Keratinocyte (primary cell): ENCODE results near the gene GLT8D1. TPM values are rescaled to one million over a fixed set of nuclear protein-coding genes. Genes with fewer than 3 reads are reported as not detected.

Experiments
- DNase-seq: peaks from one replicate; pipeline ENCODE4 v3.0.0-alpha.2; 2011; ENCODE audit warnings: low read depth, missing footprints, low spot score
- FAIRE-seq: peaks from 2 replicates; lab custom pipeline; 2011; peaks lifted over from hg19 to GRCh38; lab: Jason Lieb, UNC
- H2AFZ ChIP-seq: 2 replicates; pipeline ENCODE4 v1.6.0; 2012; ENCODE audit warnings: low read length, control low read depth, inconsistent platforms; ENCODE audit not compliant: control insufficient read depth
- H3K27ac ChIP-seq: 2 replicates; pipeline ENCODE4 v1.5.1; 2011; ENCODE audit warnings: low read length; ENCODE audit not compliant: control insufficient read depth, insufficient read depth
- H3K27me3 ChIP-seq: 3 replicates; pipeline ENCODE4 v1.6.0; 2011; ENCODE audit warnings: low read length; ENCODE audit not compliant: control insufficient read depth, insufficient read depth; ENCODE audit errors: extremely low read depth
- H3K36me3 ChIP-seq, 2 experiments: 2 replicates in 1 of 2; 3 replicates in 1 of 2; pipeline ENCODE4 v1.5.1; 2011; ENCODE audit warnings: low read length in 2 of 2, mild to moderate bottlenecking in 1 of 2; ENCODE audit not compliant: control insufficient read depth in 2 of 2, insufficient read depth in 2 of 2; ENCODE audit errors: extremely low read depth in 1 of 2
- H3K4me1 ChIP-seq: 3 replicates; pipeline ENCODE4 v1.5.1; 2011; ENCODE audit warnings: low read length; ENCODE audit not compliant: control insufficient read depth, insufficient read depth; ENCODE audit errors: extremely low read depth
- H3K4me2 ChIP-seq: 3 replicates; pipeline ENCODE4 v1.6.0; 2011; ENCODE audit warnings: low read depth, low read length; ENCODE audit not compliant: control insufficient read depth, insufficient read depth; ENCODE audit errors: extremely low read depth
- H3K4me3 ChIP-seq, 3 experiments: fragments of 200-600 bp in 1 of 3; sonication (generic) in 1 of 3; 2 replicates in 2 of 3; 3 replicates in 1 of 3; pipeline ENCODE4 v1.5.1; 2011 to 2016; ENCODE audit warnings: low read length in 3 of 3, mild to moderate bottlenecking in 3 of 3, control low read depth in 2 of 3, inconsistent platforms in 1 of 3, low read depth in 1 of 3, mixed read lengths in 1 of 3, mixed run types in 1 of 3, moderate library complexity in 1 of 3; ENCODE audit not compliant: control insufficient read depth in 2 of 3, insufficient read depth in 2 of 3; ENCODE audit errors: extremely low read depth in 1 of 3
- H3K79me2 ChIP-seq: 2 replicates; pipeline ENCODE4 v1.6.0; 2012; ENCODE audit warnings: low read length; ENCODE audit not compliant: control insufficient read depth, insufficient read depth
- H3K9ac ChIP-seq: 3 replicates; pipeline ENCODE4 v1.6.0; 2011; ENCODE audit warnings: low read length; ENCODE audit not compliant: control insufficient read depth, insufficient read depth; ENCODE audit errors: extremely low read depth
- H3K9me1 ChIP-seq: 3 replicates; pipeline ENCODE4 v1.6.0; 2011; ENCODE audit warnings: low read length; ENCODE audit not compliant: control insufficient read depth, insufficient read depth; ENCODE audit errors: extremely low read depth
- H3K9me3 ChIP-seq: 2 replicates; pipeline ENCODE4 v1.5.1; 2012; ENCODE audit warnings: low read depth, low read length; ENCODE audit not compliant: control insufficient read depth
- H4K20me1 ChIP-seq: 3 replicates; pipeline ENCODE4 v1.6.0; 2011; ENCODE audit warnings: low read length; ENCODE audit not compliant: control insufficient read depth, insufficient read depth; ENCODE audit errors: extremely low read depth
- CTCF ChIP-seq, 3 experiments: IDR thresholded peaks in 1 of 3; conservative IDR thresholded peaks in 1 of 3; optimal IDR thresholded peaks in 1 of 3; 2 replicates in 2 of 3; 3 replicates in 1 of 3; pipeline versions ENCODE3 to v1.5.1; 2011; ENCODE audit warnings: low read length in 3 of 3, mild to moderate bottlenecking in 3 of 3, moderate library complexity in 2 of 3, control low read depth in 1 of 3, inconsistent platforms in 1 of 3; ENCODE audit not compliant: insufficient read depth in 2 of 3; ENCODE audit errors: extremely low read depth in 1 of 3
- EZH2 ChIP-seq: IDR thresholded peaks from one replicate; pipeline ENCODE4 v1.6.1; 2012; ENCODE audit warnings: inconsistent platforms, mild to moderate bottlenecking, low read length, moderate library complexity
- dilution Hi-C: fragments of 300-500 bp; cut with MboI; formaldehyde crosslinking; loops from one replicate; pipeline ENCODE4 v1.7.0; 2020; ENCODE audit warnings: low sequenced_read_pairs; ENCODE audit not compliant: extremely low pct_ligation_motif_present
- polyA minus RNA-seq, 3 experiments: library from RNA; depleted of rRNA, polyadenylated mRNA; stranded (reverse); fragments of >200 nt; gene quantifications; 1 replicate in 1 of 3; 2 replicates in 1 of 3; 3 replicates in 1 of 3; pipeline ENCODE4 v1.2.3, GENCODE V29; 2011
- polyA plus RNA-seq, 5 experiments: library from polyadenylated mRNA; depleted of rRNA in 3 of 5; stranded (reverse) in 3 of 5; stranded (forward) in 1 of 5; unstranded in 1 of 5; fragments of >200 nt; gene quantifications; 1 replicate in 1 of 5; 2 replicates in 3 of 5; 3 replicates in 1 of 5; pipeline versions ENCODE4 v1.2.1 to v1.2.3, GENCODE V29; 2011 to 2012; ENCODE audit warnings: missing spikeins in 2 of 5, low read depth in 1 of 5, low replicate concordance in 1 of 5

The GLT8D1 gene, protein sequence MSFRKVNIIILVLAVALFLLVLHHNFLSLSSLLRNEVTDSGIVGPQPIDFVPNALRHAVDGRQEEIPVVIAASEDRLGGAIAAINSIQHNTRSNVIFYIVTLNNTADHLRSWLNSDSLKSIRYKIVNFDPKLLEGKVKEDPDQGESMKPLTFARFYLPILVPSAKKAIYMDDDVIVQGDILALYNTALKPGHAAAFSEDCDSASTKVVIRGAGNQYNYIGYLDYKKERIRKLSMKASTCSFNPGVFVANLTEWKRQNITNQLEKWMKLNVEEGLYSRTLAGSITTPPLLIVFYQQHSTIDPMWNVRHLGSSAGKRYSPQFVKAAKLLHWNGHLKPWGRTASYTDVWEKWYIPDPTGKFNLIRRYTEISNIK
- polyA plus RNA-seq = 52.6 to 66.4 TPM (median 54.0 TPM) in 3 replicates
- polyA plus RNA-seq (2011; ENCODE audit: low read depth) = 34.1 TPM
- 33.0 and 59.5 TPM in 2 replicates for polyA plus RNA-seq (2011; cell fraction: cytosol; rRNA removed)
- 115 and 119 TPM in 2 replicates for polyA plus RNA-seq (2011; cell fraction: nucleus; rRNA removed)
- polyA plus RNA-seq (2012; ENCODE audit: low replicate concordance) = 32.0 and 41.1 TPM in 2 replicates
- 18.2 to 29.4 TPM (median 26.5 TPM) in 3 replicates for polyA minus RNA-seq
- polyA minus RNA-seq (2011; cell fraction: cytosol; rRNA and poly(A)+ RNA removed) = 38.4 TPM
- polyA minus RNA-seq (2011; cell fraction: nucleus; rRNA and poly(A)+ RNA removed) = 24.5 and 34.1 TPM in 2 replicates

GRCh38 chr3:52705688-52706686 lies at the start of gene GLT8D1, which contains the start of gene SPCS1:
TSS of gene GLT8D1 (minus strand) at chr3:52705791. CDS start at chr3:52700460, 5,331 bp downstream.
TSS of gene SPCS1 (plus strand) at chr3:52706106. CDS start at chr3:52706247, 141 bp downstream.
- no peaks in the 10 kb centered on the region for H3K9me1 ChIP-seq
- H3K9ac ChIP-seq = peak within 1 kb of the TSS; percentile 92
- FAIRE-seq = no peak
- no peaks in the 10 kb centered on the region for H4K20me1 ChIP-seq
- DNase-seq = no peak
- peaks cover 14% of the 10 kb centered on the region for H3K4me1 ChIP-seq
- H2AFZ ChIP-seq = peak within 1 kb of the TSS; percentile 99
- H3K4me2 ChIP-seq = peak within 1 kb of the TSS; percentile 99
- peak within 1 kb of the TSS; percentile 69 to 95 (median 91) for H3K4me3 ChIP-seq
- H3K79me2 ChIP-seq = peaks cover 50% of the 10 kb centered on the region
- no peaks in the 10 kb centered on the region for H3K27me3 ChIP-seq
- H3K36me3 ChIP-seq = peaks cover 0 to 4% of the 10 kb centered on the region in 2 experiments
- no peaks in the 10 kb centered on the region for H3K9me3 ChIP-seq
- TF ChIP-seq EZH2 (no peak), CTCF (optimal IDR thresholded peaks at IDR 0.05 in 1 of 3, IDR thresholded peaks at IDR 0.05 in 1 of 3, conservative IDR thresholded peaks at IDR 0.05 in 1 of 3; ENCODE audit: extremely low read depth in 1 of 3, insufficient read depth in 2 of 3, low read length in 3 of 3) (no peak)
- dilution Hi-C loops = no loop called here
- H3K27ac ChIP-seq = peak within 1 kb of the TSS; percentile 75

DNA sequence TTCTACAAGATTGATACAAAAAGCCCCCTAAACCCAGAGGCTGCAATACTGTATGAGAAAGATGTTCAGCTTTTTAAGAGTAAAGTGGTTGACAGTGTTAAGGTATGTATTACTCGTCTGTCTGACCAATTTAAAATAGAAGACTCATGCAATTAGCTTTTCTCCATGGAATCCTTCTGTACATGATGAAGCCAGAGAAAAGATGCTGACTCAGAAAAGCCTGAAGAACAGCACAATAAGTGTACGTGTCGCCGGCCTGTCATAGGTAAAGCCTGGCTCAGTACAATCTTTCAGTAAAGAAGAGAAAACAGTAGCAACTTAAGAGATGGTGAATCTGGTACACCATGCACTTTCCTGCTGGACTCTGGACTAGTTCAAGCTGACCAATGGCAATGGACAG lies 48.8 kb upstream of the GLT8D1 start:
- no peak for FAIRE-seq
- Histone ChIP-seq H3K36me3 (peaks cover 9 to 13% of the 10 kb centered on the region in 2 experiments), H3K9ac (no peak overlapping the region), H3K9me1 (no peaks in the 10 kb centered on the region), H3K9me3 (no peaks in the 10 kb centered on the region), H3K4me1 (no peaks in the 10 kb centered on the region), H2AFZ (no peak overlapping the region), H3K4me2 (no peak overlapping the region), H3K27ac (no peak overlapping the region), H4K20me1 (no peaks in the 10 kb centered on the region), H3K4me3 (no peak overlapping the region), H3K79me2 (no peaks in the 10 kb centered on the region), H3K27me3 (no peaks in the 10 kb centered on the region)
- dilution Hi-C loops = no loop called here
- DNase-seq = no peak
- TF ChIP-seq EZH2 (no peak), CTCF (optimal IDR thresholded peaks at IDR 0.05 in 1 of 3, IDR thresholded peaks at IDR 0.05 in 1 of 3, conservative IDR thresholded peaks at IDR 0.05 in 1 of 3; ENCODE audit: extremely low read depth in 1 of 3, insufficient read depth in 2 of 3, low read length in 3 of 3) (no peak)
